Thyroid gland (tissue), 4 donors: ENCODE results near the gene KISS1R.

Experiments
- CTCF ChIP-seq, 6 experiments: fragments of 200-600 bp in 3 of 6; fragments of 450-650 bp in 3 of 6; sonication (generic) in 3 of 6; IDR thresholded peaks; one replicate each; pipeline ENCODE4 v1.5.1; 2016 to 2019; ENCODE audit warnings: antibody characterized with exemption in 6 of 6, mild to moderate bottlenecking in 2 of 6, inconsistent platforms in 1 of 6, moderate library complexity in 1 of 6
- POLR2A ChIP-seq, 2 donors: fragments of 450-650 bp; IDR thresholded peaks; one replicate each; pipeline ENCODE4 v1.6.1; 2017; ENCODE audit warnings: antibody characterized with exemption in 2 of 2, mild to moderate bottlenecking in 2 of 2, moderate library complexity in 1 of 2

- TF ChIP-seq CTCF (IDR thresholded peaks at IDR 0.05): no peak
- no peak for TF ChIP-seq POLR2A (IDR thresholded peaks at IDR 0.05)
Measured at GRCh38 chr19:960020-960419, 42.9 kb downstream of the KISS1R start.
